SKM-1 (cell line): ENCODE measurements around the gene ALCAM.

Experiments used
- DNase-seq: peaks from one replicate; lab custom pipeline; 2025; ENCODE audit not compliant: unreplicated experiment; lab: John Stamatoyannopoulos, UW

ALCAM gene

GRCh38 chr3:105614288-105615030 lies 247.8 kb downstream of the ALCAM start:
- DNase-seq = no peak

- DNase-seq = no peak
Measured at GRCh38 chr3:105615814-105616213, 249.1 kb downstream of the ALCAM start.

DNA sequence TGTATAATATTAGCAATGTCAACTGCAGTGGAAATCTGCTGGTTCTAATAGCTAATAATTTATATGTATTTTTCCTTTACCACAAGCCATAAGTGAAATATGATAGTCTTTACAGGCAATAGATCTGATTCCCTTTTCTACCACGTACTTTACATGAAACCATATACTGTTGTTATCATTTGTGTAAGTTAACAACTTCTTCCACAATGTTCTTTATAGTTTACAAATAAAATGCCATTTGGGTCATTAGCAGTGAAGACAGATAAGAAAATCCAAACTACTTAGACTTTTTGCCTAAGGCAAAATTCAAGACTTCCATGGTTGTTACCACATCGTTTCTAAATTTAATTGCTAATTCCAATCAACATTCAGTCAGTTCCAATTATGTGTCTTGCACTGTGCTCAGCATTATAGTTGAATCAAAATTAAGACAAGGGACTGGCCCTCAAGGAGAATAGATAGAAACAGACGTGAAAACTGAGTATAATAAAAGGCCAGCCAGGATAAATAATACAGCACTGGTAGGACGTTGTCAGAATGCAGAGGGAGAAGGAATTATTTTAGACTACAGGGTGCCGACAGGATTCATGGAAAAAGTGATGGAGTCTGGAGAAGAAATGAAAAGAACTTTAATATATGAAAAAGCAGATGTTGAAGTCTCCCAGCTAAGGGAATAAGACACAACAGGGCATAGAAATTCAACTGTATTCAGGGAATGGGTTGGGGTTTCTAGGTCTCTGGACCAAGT lies 249.8 kb downstream of the ALCAM start:
- no peak for DNase-seq

GRCh38 chr3:105618556-105618955 lies 251.8 kb downstream of the ALCAM start:
- no peak for DNase-seq

GRCh38 chr3:105619651-105620050 lies 252.9 kb downstream of the ALCAM start:
- DNase-seq = no peak

GRCh38 chr3:105620236-105620635 lies 253.5 kb downstream of the ALCAM start:
- DNase-seq = no peak

DNA sequence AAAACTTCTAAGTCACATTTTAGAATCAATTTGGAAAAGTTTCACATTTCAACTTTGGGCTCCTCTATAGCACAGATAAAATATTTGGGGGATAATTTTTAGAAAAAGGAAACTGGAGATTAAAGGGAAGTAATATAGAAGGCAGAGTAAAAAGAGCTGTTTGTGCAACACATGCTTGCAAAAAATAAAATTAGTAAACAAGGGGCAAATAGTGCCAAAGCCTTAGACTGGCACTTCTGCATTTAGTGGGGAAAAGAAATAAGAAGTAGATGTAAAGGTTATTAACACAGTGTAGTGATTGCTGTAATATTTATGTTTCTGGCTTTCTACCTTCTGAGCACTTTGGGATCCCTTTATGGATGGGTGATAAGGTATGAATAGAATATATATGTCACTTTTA lies 255.5 kb downstream of the ALCAM start:
- no peak for DNase-seq
